T47D (cell line): ENCODE data around the gene HBA1.
A peak's percentile ranks its signal among the peaks of the same experiment; 100 is the strongest.
"Not testable (repeated sequence)": the region's sequence is repeated elsewhere in the genome, so short reads cannot be mapped to it uniquely, and the experiment has no call there.

Source experiments
- DNase-seq, 2 experiments: peaks; one replicate each; pipeline versions ENCODE4 v3.0.0 to v3.0.0-alpha.2; 2011 to 2012; ENCODE audit warnings: low read depth in 1 of 2, low spot score in 1 of 2
- JUND ChIP-seq: IDR thresholded peaks from 2 replicates; pipeline ENCODE4 v1.6.1; 2012; ENCODE audit warnings: low read depth
- in situ Hi-C: cut with HindIII; loops from 2 replicates; pipeline ENCODE4 v1.10.0; 2016; ENCODE audit warnings: low sequenced_read_pairs, low pct_unique_long_range_greater_than_20kb

The HBA1 gene

DNA sequence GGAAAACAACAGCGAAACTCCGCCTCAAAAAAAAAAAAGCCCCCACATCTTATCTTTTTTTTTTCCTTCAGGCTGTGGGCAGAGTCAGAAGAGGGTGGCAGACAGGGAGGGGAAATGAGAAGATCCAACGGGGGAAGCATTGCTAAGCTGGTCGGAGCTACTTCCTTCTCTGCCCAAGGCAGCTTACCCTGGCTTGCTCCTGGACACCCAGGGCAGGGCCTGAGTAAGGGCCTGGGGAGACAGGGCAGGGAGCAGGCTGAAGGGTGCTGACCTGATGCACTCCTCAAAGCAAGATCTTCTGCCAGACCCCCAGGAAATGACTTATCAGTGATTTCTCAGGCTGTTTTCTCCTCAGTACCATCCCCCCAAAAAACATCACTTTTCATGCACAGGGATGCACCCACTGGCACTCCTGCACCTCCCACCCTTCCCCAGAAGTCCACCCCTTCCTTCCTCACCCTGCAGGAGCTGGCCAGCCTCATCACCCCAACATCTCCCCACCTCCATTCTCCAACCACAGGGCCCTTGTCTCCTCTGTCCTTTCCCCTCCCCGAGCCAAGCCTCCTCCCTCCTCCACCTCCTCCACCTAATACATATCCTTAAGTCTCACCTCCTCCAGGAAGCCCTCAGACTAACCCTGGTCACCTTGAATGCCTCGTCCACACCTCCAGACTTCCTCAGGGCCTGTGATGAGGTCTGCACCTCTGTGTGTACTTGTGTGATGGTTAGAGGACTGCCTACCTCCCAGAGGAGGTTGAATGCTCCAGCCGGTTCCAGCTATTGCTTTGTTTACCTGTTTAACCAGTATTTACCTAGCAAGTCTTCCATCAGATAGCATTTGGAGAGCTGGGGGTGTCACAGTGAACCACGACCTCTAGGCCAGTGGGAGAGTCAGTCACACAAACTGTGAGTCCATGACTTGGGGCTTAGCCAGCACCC, 1.2 kb upstream of the HBA1 start:
- TF ChIP-seq JUND, result no peak
- peak; percentile 69 to 78 for DNase-seq
- in situ Hi-C loops, result no loop called here

DNA sequence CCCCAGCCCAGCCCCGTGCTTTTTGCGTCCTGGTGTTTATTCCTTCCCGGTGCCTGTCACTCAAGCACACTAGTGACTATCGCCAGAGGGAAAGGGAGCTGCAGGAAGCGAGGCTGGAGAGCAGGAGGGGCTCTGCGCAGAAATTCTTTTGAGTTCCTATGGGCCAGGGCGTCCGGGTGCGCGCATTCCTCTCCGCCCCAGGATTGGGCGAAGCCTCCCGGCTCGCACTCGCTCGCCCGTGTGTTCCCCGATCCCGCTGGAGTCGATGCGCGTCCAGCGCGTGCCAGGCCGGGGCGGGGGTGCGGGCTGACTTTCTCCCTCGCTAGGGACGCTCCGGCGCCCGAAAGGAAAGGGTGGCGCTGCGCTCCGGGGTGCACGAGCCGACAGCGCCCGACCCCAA, 474 bp upstream of the HBA1 start:
- in situ Hi-C loops, DNase-seq: not testable (repeated sequence)

DNA sequence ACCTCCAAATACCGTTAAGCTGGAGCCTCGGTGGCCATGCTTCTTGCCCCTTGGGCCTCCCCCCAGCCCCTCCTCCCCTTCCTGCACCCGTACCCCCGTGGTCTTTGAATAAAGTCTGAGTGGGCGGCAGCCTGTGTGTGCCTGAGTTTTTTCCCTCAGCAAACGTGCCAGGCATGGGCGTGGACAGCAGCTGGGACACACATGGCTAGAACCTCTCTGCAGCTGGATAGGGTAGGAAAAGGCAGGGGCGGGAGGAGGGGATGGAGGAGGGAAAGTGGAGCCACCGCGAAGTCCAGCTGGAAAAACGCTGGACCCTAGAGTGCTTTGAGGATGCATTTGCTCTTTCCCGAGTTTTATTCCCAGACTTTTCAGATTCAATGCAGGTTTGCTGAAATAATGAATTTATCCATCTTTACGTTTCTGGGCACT, 928 bp downstream of the HBA1 start:
- no peak for DNase-seq
- TF ChIP-seq JUND, result no peak
- in situ Hi-C loops, result no loop called here

DNA sequence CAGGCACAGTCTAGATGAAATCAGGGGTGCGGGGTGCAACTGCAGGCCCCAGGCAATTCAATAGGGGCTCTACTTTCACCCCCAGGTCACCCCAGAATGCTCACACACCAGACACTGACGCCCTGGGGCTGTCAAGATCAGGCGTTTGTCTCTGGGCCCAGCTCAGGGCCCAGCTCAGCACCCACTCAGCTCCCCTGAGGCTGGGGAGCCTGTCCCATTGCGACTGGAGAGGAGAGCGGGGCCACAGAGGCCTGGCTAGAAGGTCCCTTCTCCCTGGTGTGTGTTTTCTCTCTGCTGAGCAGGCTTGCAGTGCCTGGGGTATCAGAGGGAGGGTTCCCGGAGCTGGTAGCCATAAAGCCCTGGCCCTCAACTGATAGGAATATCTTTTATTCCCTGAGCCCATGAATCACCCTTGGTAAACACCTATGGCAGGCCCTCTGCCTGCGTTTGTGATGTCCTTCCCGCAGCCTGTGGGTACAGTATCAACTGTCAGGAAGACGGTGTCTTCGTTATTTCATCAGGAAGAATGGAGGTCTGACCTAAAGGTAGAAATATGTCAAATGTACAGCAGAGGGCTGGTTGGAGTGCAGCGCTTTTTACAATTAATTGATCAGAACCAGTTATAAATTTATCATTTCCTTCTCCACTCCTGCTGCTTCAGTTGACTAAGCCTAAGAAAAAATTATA, 1.6 kb downstream of the HBA1 start:
- no peak for DNase-seq
- no peak for TF ChIP-seq JUND
- in situ Hi-C loops, result no loop called here

DNA sequence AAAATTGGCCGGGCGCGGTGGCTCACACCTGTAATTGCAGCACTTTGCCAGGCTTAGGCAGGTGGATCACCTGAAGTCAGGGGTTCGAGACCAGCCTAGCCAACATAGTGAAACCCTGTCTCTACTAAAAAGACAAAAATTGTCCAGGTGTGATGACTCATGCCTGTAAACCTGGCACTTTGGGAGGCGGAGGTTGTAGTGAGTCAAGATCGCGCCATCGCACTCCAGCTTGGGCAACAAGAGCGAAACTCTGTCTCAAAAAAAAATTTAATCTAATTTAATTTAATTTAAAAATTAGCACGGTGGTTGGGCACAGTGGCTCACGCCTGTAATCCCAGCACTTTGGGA, 2.2 kb downstream of the HBA1 start:
- in situ Hi-C loops, result no loop called here
- no peak for DNase-seq

DNA sequence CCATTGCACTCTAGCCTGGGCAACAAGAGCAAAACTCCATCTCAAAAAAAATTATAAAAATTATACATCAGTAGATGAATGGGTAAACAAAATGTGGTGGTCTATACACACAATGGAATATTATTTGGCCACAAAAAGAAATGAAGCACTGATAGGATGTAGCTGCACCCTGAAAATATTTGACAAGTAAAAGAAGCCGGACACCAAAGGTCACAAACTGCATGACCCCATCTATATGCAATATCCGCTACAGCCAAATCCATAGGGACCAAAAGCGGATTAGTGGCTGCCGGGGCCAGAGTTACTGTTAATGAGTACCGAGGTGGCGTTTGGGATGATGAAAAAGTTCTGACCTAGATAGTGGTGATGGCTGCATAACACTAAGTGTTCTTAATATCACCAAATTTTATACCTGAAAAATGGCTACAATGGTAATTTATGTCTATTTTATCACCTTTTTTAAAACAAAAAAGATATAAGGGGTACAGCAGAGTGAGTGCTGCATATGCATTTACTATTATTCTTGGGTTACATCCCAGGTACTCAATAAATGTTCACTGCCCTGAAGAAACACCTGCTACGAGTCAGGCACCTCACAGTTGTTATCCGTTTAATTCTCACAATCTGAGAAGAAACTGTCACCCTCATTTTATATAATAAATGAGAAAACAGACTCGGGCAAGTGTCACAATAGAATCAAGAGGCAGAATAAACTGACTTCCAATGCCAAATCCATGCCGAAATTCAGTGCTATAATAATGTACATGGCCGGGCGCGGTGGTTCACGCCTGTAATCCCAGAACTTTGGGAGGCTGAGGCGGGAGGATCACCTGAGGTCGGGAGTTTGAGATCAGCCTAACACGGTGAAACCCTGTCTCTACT, 3.0 kb downstream of the HBA1 start:
- DNase-seq, result no peak
- in situ Hi-C loops, result no loop called here
- TF ChIP-seq JUND, result no peak

More for the DNA sequence above, 2.2 kb downstream of the HBA1 start:
- TF ChIP-seq JUND, result no peak

DNA sequence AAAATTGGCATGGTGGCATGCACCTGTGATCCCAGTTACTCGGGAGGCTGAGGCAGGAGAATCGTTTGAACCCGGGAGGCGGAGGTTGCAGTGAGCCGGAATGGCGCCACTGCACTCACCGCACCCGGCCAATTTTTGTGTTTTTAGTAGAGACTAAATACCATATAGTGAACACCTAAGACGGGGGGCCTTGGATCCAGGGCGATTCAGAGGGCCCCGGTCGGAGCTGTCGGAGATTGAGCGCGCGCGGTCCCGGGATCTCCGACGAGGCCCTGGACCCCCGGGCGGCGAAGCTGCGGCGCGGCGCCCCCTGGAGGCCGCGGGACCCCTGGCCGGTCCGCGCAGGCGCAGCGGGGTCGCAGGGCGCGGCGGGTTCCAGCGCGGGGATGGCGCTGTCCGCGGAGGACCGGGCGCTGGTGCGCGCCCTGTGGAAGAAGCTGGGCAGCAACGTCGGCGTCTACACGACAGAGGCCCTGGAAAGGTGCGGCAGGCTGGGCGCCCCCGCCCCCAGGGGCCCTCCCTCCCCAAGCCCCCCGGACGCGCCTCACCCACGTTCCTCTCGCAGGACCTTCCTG, 3.7 kb downstream of the HBA1 start, which contains the start of gene HBQ1:
HBQ1 (plus strand) TSS at position 359 of the 575 bp plus-strand sequence; CDS start at position 387, 28 bp downstream.
- TF ChIP-seq JUND, result no peak
- DNase-seq, result no peak
- in situ Hi-C loops, result no loop called here

DNA sequence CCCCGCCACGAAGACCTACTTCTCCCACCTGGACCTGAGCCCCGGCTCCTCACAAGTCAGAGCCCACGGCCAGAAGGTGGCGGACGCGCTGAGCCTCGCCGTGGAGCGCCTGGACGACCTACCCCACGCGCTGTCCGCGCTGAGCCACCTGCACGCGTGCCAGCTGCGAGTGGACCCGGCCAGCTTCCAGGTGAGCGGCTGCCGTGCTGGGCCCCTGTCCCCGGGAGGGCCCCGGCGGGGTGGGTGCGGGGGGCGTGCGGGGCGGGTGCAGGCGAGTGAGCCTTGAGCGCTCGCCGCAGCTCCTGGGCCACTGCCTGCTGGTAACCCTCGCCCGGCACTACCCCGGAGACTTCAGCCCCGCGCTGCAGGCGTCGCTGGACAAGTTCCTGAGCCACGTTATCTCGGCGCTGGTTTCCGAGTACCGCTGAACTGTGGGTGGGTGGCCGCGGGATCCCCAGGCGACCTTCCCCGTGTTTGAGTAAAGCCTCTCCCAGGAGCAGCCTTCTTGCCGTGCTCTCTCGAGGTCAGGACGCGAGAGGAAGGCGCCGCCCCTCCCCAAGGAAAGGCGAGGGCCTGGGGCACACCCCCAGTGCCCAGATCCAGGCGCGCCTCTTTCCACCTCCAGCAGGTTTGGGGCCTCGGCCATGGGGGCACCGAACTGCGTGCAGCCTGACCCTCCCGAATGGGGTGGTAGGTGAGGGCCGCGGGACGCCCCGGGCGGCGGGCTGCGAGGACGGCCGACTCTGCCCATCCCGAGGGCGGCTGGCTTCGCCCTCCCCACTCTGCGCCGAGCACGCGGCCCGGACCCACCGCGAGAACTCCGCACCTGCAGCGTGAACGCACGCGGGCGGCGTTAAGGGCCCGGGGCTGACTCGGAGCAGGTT, 4.4 kb downstream of the HBA1 start:
- DNase-seq, result peak; percentile 82 to 89
- in situ Hi-C loops, result no loop called here
- TF ChIP-seq JUND, result no peak

DNA sequence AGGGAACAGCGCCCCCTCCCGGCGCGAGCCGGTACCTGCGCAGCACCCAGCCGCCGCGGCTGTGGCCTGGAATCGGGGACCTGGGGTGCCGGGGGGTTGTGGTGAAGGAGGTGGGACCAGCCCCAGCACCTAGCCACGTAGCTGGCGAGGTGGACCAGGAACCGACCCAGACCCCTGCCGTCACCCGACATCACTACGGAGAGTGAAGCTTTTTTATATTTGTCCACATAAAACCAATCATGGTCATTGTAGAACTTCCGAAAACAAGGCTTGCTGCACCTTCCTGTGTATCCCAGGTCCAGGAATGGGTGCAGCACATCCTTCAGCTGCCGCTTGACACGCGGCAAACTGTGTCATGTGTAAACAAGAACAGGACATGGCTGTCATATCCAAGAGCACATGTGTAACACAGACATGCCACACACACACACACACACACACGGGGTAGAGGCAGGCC, 5.1 kb downstream of the HBA1 start:
- no peak for TF ChIP-seq JUND
- in situ Hi-C loops, result no loop called here
- peak in 1 of 2 experiments; percentile 9 for DNase-seq

DNA sequence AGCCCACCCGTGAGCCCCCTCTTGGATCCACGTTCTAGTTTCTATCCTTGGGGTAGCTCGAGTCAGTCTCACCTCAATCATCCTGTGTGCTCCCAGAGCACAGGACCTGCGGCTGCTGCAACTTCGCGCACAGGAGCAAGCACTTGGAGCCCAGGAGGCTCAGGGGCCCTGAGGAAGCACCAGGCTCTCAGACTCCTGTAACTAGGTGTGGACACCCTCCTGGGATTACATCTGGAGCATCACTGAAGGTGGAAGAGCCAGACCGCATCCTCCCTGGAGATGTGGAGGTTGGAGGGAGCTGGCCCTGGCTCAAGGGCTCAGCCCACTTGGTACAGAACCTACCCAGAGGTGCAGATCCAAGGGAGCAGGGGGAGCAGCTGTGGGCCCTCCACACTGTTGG, 6.5 kb downstream of the HBA1 start:
- DNase-seq, result no peak
- in situ Hi-C loops, result no loop called here
- TF ChIP-seq JUND, result no peak

DNA sequence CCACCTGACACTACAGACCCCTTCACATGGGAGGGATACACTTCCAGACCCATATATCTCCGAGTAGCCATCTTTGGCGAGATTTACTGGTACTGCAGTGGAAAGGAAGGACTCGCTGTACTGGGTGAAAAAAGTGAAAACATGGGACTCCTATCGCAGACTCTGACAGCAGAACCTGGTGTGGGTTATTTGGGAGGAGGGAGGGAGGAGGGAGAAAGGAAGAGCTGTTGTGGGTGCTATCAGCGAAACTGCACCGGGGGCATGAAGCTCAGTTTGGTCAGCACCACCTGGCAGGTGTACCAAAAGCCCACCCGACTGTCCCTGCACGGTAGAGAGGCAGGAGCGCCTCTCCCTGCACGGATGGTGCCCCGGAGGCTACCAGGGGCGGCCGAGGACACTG, 8.7 kb downstream of the HBA1 start:
- no peak for DNase-seq
- TF ChIP-seq JUND, result no peak

DNA sequence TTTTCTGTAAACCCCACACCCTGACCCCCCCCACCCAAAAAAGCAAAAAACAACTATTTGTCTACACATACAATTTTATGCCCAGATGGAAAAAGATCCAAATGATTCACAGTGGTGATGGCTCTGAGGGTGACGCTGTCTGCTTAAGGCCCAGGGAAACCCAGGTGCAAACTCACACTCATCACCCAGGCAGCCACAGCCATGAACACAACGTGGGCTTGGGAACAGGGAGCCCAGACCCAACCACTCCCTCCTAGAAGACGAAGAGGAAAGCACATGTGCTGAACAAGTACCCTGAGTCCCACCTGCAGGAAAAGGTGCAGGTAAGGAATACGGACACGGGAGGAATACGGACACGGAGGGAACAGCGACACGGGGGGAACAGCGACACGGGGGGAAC, 9.2 kb downstream of the HBA1 start:
- in situ Hi-C loops, result no loop called here
- no peak for DNase-seq

More for the DNA sequence above, 8.7 kb downstream of the HBA1 start:
- in situ Hi-C loops, result no loop called here

More for the DNA sequence above, 9.2 kb downstream of the HBA1 start:
- TF ChIP-seq JUND, result no peak
